ENCODE results near the gene ZSWIM7.

ZSWIM7 gene

GRCh38 chr17:16023881-16024280 is 24.4 kb upstream of the ZSWIM7 start:
- H3K9me3 ChIP-seq (ENCODE audit: control insufficient read depth, low read depth, low read length), result no peaks in the 10 kb centered on the region
- H3K4me1 ChIP-seq (ENCODE audit: control insufficient read depth, low read depth, low read length), result no peaks in the 10 kb centered on the region
- no peaks in the 10 kb centered on the region for H3K27me3 ChIP-seq (ENCODE audit: control insufficient read depth, insufficient read depth, low read length)
- peaks cover 59% of the 10 kb centered on the region for H3K36me3 ChIP-seq (ENCODE audit: control insufficient read depth, low read depth, low read length)
- no peak overlapping the region for H3K9ac ChIP-seq (ENCODE audit: low read length)
- no peak overlapping the region for H3K27ac ChIP-seq (ENCODE audit: low read length)
- H3K4me3 ChIP-seq (ENCODE audit: low read length), result no peak overlapping the region

GRCh38 chr17:16019347-16019746 is 19.8 kb upstream of the ZSWIM7 start:
- no peaks in the 10 kb centered on the region for H3K9me3 ChIP-seq (ENCODE audit: control insufficient read depth, low read depth, low read length)
- no peak overlapping the region for H3K4me3 ChIP-seq (ENCODE audit: low read length)
- no peaks in the 10 kb centered on the region for H3K4me1 ChIP-seq (ENCODE audit: control insufficient read depth, low read depth, low read length)
- H3K27me3 ChIP-seq (ENCODE audit: control insufficient read depth, insufficient read depth, low read length), result no peaks in the 10 kb centered on the region
- no peak overlapping the region for H3K9ac ChIP-seq (ENCODE audit: low read length)
- H3K27ac ChIP-seq (ENCODE audit: low read length), result no peak overlapping the region
- peaks cover 44% of the 10 kb centered on the region for H3K36me3 ChIP-seq (ENCODE audit: control insufficient read depth, low read depth, low read length)

GRCh38 chr17:16013943-16014407 is 14.5 kb upstream of the ZSWIM7 start:
- Histone ChIP-seq H3K27me3 (ENCODE audit: control insufficient read depth, insufficient read depth, low read length) (no peaks in the 10 kb centered on the region), H3K9me3 (ENCODE audit: control insufficient read depth, low read depth, low read length) (no peaks in the 10 kb centered on the region), H3K36me3 (ENCODE audit: control insufficient read depth, low read depth, low read length) (peaks cover 61% of the 10 kb centered on the region), H3K4me3 (ENCODE audit: low read length) (no peak overlapping the region), H3K27ac (ENCODE audit: low read length) (no peak overlapping the region), H3K9ac (ENCODE audit: low read length) (no peak overlapping the region), H3K4me1 (ENCODE audit: control insufficient read depth, low read depth, low read length) (no peaks in the 10 kb centered on the region)

- Histone ChIP-seq H3K27me3 (ENCODE audit: control insufficient read depth, insufficient read depth, low read length) (no peaks in the 10 kb centered on the region), H3K36me3 (ENCODE audit: control insufficient read depth, low read depth, low read length) (peaks cover 84% of the 10 kb centered on the region), H3K27ac (ENCODE audit: low read length) (no peak overlapping the region)
Observed at GRCh38 chr17:16007439-16007838, 7.9 kb upstream of the ZSWIM7 start.

DNA sequence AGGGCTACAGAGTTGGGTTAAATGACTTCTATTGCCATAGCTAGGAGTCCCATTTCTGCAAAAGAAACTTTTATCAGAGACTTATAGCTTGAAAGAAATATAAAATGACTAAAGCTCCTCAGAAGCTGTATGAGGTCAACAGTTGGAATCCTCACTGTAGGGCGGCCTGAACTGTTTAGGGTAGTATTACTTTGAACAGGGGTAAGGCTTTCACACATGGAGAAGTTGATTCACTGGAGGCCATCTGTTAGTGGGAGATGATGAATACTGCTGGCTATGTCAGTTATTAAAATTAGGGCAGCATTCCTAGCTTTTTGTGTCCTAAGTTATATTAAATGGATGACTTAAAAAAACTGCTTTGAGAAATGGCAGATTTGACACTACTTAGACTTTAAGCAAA is 6.1 kb upstream of the ZSWIM7 start:
- Histone ChIP-seq H3K9ac (ENCODE audit: low read length) (no peak overlapping the region), H3K9me3 (ENCODE audit: control insufficient read depth, low read depth, low read length) (no peaks in the 10 kb centered on the region), H3K27ac (ENCODE audit: low read length) (no peak overlapping the region), H3K4me3 (ENCODE audit: low read length) (no peak overlapping the region), H3K4me1 (ENCODE audit: control insufficient read depth, low read depth, low read length) (no peaks in the 10 kb centered on the region), H3K27me3 (ENCODE audit: control insufficient read depth, insufficient read depth, low read length) (no peaks in the 10 kb centered on the region), H3K36me3 (ENCODE audit: control insufficient read depth, low read depth, low read length) (peaks cover 77% of the 10 kb centered on the region)

More at GRCh38 chr17:16007439-16007838, 7.9 kb upstream of the ZSWIM7 start:
- no peaks in the 10 kb centered on the region for H3K9me3 ChIP-seq (ENCODE audit: control insufficient read depth, low read depth, low read length)
- no peak overlapping the region for H3K9ac ChIP-seq (ENCODE audit: low read length)
- H3K4me3 ChIP-seq (ENCODE audit: low read length), result no peak overlapping the region
- no peaks in the 10 kb centered on the region for H3K4me1 ChIP-seq (ENCODE audit: control insufficient read depth, low read depth, low read length)

GRCh38 chr17:16003841-16004240 is 4.3 kb upstream of the ZSWIM7 start:
- Histone ChIP-seq H3K9me3 (ENCODE audit: control insufficient read depth, low read depth, low read length) (no peaks in the 10 kb centered on the region), H3K9ac (ENCODE audit: low read length) (no peak overlapping the region), H3K36me3 (ENCODE audit: control insufficient read depth, low read depth, low read length) (peaks cover 70% of the 10 kb centered on the region), H3K4me3 (ENCODE audit: low read length) (no peak overlapping the region), H3K27me3 (ENCODE audit: control insufficient read depth, insufficient read depth, low read length) (no peaks in the 10 kb centered on the region), H3K27ac (ENCODE audit: low read length) (no peak overlapping the region), H3K4me1 (ENCODE audit: control insufficient read depth, low read depth, low read length) (no peaks in the 10 kb centered on the region)

- Histone ChIP-seq H3K4me1 (ENCODE audit: control insufficient read depth, low read depth, low read length) (no peaks in the 10 kb centered on the region), H3K9ac (ENCODE audit: low read length) (no peak overlapping the region), H3K27ac (ENCODE audit: low read length) (no peak overlapping the region), H3K4me3 (ENCODE audit: low read length) (no peak overlapping the region), H3K27me3 (ENCODE audit: control insufficient read depth, insufficient read depth, low read length) (no peaks in the 10 kb centered on the region), H3K9me3 (ENCODE audit: control insufficient read depth, low read depth, low read length) (no peaks in the 10 kb centered on the region), H3K36me3 (ENCODE audit: control insufficient read depth, low read depth, low read length) (peaks cover 60% of the 10 kb centered on the region)
Observed at GRCh38 chr17:16002708-16003260, 3.3 kb upstream of the ZSWIM7 start.

DNA sequence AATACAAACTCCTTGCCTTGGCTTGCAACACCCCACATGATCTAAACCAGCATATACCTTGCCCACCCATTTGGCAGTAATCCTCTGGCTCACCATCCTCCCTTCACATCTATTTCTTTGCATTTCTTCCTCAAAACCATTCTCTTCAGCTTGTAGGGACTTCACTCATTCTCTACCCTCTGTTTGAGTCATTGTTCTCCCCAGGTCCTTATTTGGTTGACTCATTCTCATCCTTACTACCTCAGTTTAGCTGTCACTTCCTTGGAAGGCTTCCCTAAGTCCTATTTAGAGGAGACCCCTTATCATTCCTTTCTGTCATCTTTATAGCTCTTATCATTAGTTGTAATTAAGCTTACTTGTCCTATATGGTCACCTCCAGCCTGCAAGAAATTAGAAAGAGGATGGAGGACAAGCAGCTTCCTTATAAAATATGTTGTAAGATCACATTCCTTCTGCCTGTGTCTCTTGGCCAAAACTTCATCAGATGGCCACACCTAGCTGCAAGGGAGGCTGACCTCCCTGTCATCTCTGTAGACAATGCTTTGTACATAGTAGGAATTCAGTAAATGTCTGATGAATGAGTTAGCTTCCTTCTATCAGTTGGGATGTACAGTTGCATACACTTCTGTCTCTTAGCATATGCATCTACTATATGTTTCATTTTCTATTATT is 1.9 kb upstream of the ZSWIM7 start:
- H3K27me3 ChIP-seq (ENCODE audit: control insufficient read depth, insufficient read depth, low read length), result no peaks in the 10 kb centered on the region
- no peaks in the 10 kb centered on the region for H3K4me1 ChIP-seq (ENCODE audit: control insufficient read depth, low read depth, low read length)
- peaks cover 46% of the 10 kb centered on the region for H3K36me3 ChIP-seq (ENCODE audit: control insufficient read depth, low read depth, low read length)
- H3K9me3 ChIP-seq (ENCODE audit: control insufficient read depth, low read depth, low read length), result no peaks in the 10 kb centered on the region
- H3K9ac ChIP-seq (ENCODE audit: low read length), result no peak overlapping the region
- H3K4me3 ChIP-seq (ENCODE audit: low read length), result peak overlapping the region; percentile 89
- no peak overlapping the region for H3K27ac ChIP-seq (ENCODE audit: low read length)

- Histone ChIP-seq H3K36me3 (ENCODE audit: control insufficient read depth, low read depth, low read length) (peaks cover 35% of the 10 kb centered on the region), H3K27ac (ENCODE audit: low read length) (peak overlapping the region; percentile 88), H3K9me3 (ENCODE audit: control insufficient read depth, low read depth, low read length) (no peaks in the 10 kb centered on the region), H3K4me3 (ENCODE audit: low read length) (peak overlapping the region; percentile 89), H3K9ac (ENCODE audit: low read length) (peak overlapping the region; percentile 92), H3K27me3 (ENCODE audit: control insufficient read depth, insufficient read depth, low read length) (no peaks in the 10 kb centered on the region), H3K4me1 (ENCODE audit: control insufficient read depth, low read depth, low read length) (no peaks in the 10 kb centered on the region)
Observed at GRCh38 chr17:15999974-16000827, 697 bp upstream of the ZSWIM7 start.

DNA sequence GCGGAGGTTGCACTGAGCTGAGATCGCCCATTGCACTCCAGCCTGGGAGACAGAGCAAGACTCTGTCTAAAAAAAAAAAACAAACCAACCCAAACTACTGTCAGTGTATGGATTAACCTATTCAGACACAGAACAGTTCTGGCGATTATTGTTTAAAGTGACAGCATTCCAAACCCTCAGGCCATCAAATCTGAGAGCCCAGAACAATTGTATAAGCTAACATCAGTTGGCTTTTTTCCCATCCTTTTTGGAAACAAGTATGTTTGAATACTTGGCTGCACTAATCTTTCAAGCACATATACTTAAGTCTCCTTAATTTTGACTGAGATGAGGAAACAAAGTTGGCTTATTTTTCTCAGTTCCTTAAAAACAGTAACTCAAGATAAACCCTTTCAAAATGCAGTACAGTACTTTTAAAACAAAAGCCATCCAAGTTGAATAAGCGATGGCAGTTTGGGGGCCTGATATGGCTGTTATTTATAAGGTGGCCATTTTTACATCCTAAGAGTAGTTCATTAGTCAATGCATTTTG is 1.4 kb downstream of the ZSWIM7 start:
- H3K9me3 ChIP-seq (ENCODE audit: control insufficient read depth, low read depth, low read length), result no peaks in the 10 kb centered on the region
- H3K27me3 ChIP-seq (ENCODE audit: control insufficient read depth, insufficient read depth, low read length), result no peaks in the 10 kb centered on the region
- peaks cover 16% of the 10 kb centered on the region for H3K36me3 ChIP-seq (ENCODE audit: control insufficient read depth, low read depth, low read length)
- peak overlapping the region; percentile 89 for H3K4me3 ChIP-seq (ENCODE audit: low read length)
- H3K4me1 ChIP-seq (ENCODE audit: control insufficient read depth, low read depth, low read length), result no peaks in the 10 kb centered on the region
- no peak overlapping the region for H3K27ac ChIP-seq (ENCODE audit: low read length)
- H3K9ac ChIP-seq (ENCODE audit: low read length), result no peak overlapping the region

DNA sequence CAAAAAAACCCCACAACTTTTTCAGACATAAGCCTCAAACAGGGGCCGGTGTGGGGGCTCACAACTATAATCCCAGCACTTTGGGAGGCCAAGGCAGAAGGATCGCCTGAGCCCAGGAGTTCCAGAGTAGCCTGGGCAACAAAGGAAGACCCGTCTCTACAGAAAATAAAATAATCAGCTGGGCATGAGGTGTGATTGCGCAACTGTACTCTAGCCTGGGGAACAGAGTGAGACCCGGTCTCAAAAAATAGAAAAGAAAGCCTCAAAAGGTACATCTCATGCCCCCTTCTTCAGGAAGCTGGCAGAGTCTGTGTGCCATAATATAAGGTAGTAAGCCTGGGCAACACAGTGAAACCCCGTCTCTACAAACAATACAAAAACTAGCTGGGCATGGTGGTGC is 3.2 kb downstream of the ZSWIM7 start:
- no peak overlapping the region for H3K4me3 ChIP-seq (ENCODE audit: low read length)
- no peaks in the 10 kb centered on the region for H3K9me3 ChIP-seq (ENCODE audit: control insufficient read depth, low read depth, low read length)
- H3K4me1 ChIP-seq (ENCODE audit: control insufficient read depth, low read depth, low read length), result no peaks in the 10 kb centered on the region
- H3K27ac ChIP-seq (ENCODE audit: low read length), result no peak overlapping the region
- H3K36me3 ChIP-seq (ENCODE audit: control insufficient read depth, low read depth, low read length), result no peaks in the 10 kb centered on the region
- no peaks in the 10 kb centered on the region for H3K27me3 ChIP-seq (ENCODE audit: control insufficient read depth, insufficient read depth, low read length)
- H3K9ac ChIP-seq (ENCODE audit: low read length), result no peak overlapping the region
